GM21529 (cell line): ENCODE measurements around the gene KDM6B.
A peak's percentile ranks its signal among the peaks of the same experiment; 100 is the strongest.
"Not testable (repeated sequence)": the region's sequence is repeated elsewhere in the genome, so short reads cannot be mapped to it uniquely, and the experiment has no call there.

Experiments
- ATAC-seq: cut with Tn5 transposase; IDR thresholded peaks from one replicate; pipeline ENCODE4 v1.9.1; 2021; ENCODE audit not compliant: unreplicated experiment

The KDM6B gene

GRCh38 chr17:7833795-7834541, at the start of gene KDM6B:
Gene KDM6B, plus strand, starts transcription at chr17:7834217. Its CDS starts 11,338 bp downstream, at chr17:7845555.
- ATAC-seq = peak; percentile 50

GRCh38 chr17:7786866-7787265, 47.2 kb upstream of the KDM6B start:
- no peak for ATAC-seq

- no peak for ATAC-seq
Measured at GRCh38 chr17:7789131-7789530, 44.9 kb upstream of the KDM6B start.

- no peak for ATAC-seq
Measured at GRCh38 chr17:7790150-7790549, 43.9 kb upstream of the KDM6B start.

- ATAC-seq = no peak
Measured at GRCh38 chr17:7792611-7793010, 41.4 kb upstream of the KDM6B start.

GRCh38 chr17:7794075-7794663, 39.8 kb upstream of the KDM6B start:
- no peak for ATAC-seq

GRCh38 chr17:7797976-7798375, 36.0 kb upstream of the KDM6B start:
- no peak for ATAC-seq

GRCh38 chr17:7798839-7799238, 35.2 kb upstream of the KDM6B start:
- ATAC-seq = no peak

- no peak for ATAC-seq
Measured at GRCh38 chr17:7803981-7804380, 30.0 kb upstream of the KDM6B start.

- no peak for ATAC-seq
Measured at GRCh38 chr17:7806587-7806986, 27.4 kb upstream of the KDM6B start.

GRCh38 chr17:7807206-7807605, 26.8 kb upstream of the KDM6B start:
- ATAC-seq = no peak

- no peak for ATAC-seq
Measured at GRCh38 chr17:7809086-7809790, 24.8 kb upstream of the KDM6B start.

- not testable (repeated sequence) for ATAC-seq
Measured at GRCh38 chr17:7809791-7810343, 24.1 kb upstream of the KDM6B start.

GRCh38 chr17:7811251-7811650, 22.8 kb upstream of the KDM6B start:
- ATAC-seq = no peak

GRCh38 chr17:7814969-7815368, 19.0 kb upstream of the KDM6B start:
- ATAC-seq = no peak

GRCh38 chr17:7816926-7817642, 16.9 kb upstream of the KDM6B start:
- ATAC-seq = no peak

- no peak for ATAC-seq
Measured at GRCh38 chr17:7817643-7817964, 16.4 kb upstream of the KDM6B start.

- no peak for ATAC-seq
Measured at GRCh38 chr17:7818026-7818425, 16.0 kb upstream of the KDM6B start.

- ATAC-seq = no peak
Measured at GRCh38 chr17:7818746-7819645, 15.0 kb upstream of the KDM6B start.

GRCh38 chr17:7820231-7820630, 13.8 kb upstream of the KDM6B start:
- ATAC-seq = no peak
